Keratinocyte (primary cell): ENCODE data around the gene ATP8B1.

Experiments used
- EZH2 ChIP-seq: IDR thresholded peaks from one replicate; pipeline ENCODE4 v1.6.1; 2012; ENCODE audit warnings: inconsistent platforms, mild to moderate bottlenecking, low read length, moderate library complexity
- TF ChIP-seq, protein P1 (sequence below), 3 experiments: IDR thresholded peaks in 1 of 3; conservative IDR thresholded peaks in 1 of 3; optimal IDR thresholded peaks in 1 of 3; 2 replicates in 2 of 3; 3 replicates in 1 of 3; pipeline versions ENCODE3 to v1.5.1; 2011; ENCODE audit warnings: low read length in 3 of 3, mild to moderate bottlenecking in 3 of 3, moderate library complexity in 2 of 3, control low read depth in 1 of 3, inconsistent platforms in 1 of 3; ENCODE audit not compliant: insufficient read depth in 2 of 3; ENCODE audit errors: extremely low read depth in 1 of 3

DNA sequence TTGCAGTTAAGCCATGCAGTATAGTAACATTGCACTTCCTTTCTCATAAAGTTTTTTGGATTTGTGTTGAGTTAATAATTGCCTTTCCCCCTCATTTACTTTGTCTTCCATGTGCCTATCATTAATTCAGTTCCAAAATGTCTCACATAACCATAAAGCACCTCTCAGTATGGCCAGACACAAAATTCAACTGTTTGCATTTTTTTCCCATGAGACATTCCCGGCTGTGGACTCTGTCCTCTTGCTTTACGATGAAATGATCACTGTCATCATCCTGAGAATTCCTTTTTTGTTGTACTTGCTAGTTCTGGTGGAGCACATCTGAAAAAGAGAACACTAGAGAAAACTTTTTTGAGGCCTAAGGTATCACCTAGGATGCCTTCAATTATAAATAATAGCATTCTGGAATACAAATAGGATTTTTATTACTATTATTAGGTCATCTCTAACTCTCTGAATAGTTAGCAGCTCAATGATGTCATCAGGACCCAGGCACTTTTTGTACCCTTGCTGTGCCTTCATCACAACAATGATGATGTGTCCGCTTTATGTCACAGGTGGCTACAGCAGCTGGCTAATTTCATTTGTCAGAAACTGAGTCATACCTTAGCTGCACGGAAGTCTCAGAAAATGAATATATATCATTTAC lies 8.5 kb upstream of the ATP8B1 start:
- TF ChIP-seq, protein P1, sequence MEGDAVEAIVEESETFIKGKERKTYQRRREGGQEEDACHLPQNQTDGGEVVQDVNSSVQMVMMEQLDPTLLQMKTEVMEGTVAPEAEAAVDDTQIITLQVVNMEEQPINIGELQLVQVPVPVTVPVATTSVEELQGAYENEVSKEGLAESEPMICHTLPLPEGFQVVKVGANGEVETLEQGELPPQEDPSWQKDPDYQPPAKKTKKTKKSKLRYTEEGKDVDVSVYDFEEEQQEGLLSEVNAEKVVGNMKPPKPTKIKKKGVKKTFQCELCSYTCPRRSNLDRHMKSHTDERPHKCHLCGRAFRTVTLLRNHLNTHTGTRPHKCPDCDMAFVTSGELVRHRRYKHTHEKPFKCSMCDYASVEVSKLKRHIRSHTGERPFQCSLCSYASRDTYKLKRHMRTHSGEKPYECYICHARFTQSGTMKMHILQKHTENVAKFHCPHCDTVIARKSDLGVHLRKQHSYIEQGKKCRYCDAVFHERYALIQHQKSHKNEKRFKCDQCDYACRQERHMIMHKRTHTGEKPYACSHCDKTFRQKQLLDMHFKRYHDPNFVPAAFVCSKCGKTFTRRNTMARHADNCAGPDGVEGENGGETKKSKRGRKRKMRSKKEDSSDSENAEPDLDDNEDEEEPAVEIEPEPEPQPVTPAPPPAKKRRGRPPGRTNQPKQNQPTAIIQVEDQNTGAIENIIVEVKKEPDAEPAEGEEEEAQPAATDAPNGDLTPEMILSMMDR (optimal IDR thresholded peaks at IDR 0.05 in 1 of 3, IDR thresholded peaks at IDR 0.05 in 1 of 3, conservative IDR thresholded peaks at IDR 0.05 in 1 of 3; ENCODE audit: extremely low read depth in 1 of 3, insufficient read depth in 2 of 3, low read length in 3 of 3), result no peak
- TF ChIP-seq EZH2, result no peak
